ENCODE results near the gene TPBGL.
A peak's percentile ranks its signal among the peaks of the same experiment; 100 is the strongest.

TPBGL gene, protein sequence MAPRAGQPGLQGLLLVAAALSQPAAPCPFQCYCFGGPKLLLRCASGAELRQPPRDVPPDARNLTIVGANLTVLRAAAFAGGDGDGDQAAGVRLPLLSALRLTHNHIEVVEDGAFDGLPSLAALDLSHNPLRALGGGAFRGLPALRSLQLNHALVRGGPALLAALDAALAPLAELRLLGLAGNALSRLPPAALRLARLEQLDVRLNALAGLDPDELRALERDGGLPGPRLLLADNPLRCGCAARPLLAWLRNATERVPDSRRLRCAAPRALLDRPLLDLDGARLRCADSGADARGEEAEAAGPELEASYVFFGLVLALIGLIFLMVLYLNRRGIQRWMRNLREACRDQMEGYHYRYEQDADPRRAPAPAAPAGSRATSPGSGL

DNA sequence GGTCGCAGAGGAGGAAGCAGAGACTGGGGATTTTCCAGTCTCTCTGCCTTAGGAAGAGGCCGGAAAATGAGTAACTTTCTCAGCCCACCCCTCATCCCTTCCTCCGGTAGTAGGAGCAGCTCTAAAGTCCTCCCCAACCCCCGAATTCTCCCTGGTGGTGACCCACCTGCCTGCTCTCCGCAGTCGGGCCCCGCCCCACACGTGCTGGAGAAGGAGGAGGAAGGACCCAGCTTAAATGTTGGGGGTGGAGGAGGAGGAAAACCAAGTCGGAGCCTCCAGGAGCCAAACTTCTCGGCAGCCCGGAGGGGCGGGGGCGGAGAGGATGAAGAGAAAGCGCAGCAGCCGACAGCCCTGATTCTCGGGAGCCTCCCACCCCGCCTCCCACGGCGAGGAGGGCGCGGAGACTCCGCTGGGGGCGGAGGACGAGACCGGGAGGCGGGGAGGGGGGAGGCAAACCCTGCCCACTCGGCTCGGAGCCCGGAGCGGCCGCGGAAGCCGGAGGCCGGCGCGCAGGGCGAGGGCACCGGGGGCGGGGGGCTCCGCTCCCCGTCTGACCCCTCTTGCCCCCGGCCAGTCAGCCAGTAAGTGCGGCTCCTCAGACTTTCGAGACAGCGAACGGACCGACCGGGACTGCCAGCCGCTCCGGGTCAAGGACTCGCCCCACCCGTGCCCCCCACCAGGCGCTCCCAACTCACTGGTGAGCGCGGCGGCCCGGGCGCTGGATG lies at the start of gene TPBGL:
Gene TPBGL (plus strand): TSS at position 464 of the 725 bp plus-strand sequence. CDS start 276 bp downstream, outside the sequence.
- no peak for DNase-seq (ENCODE audit: low read depth)

DNA sequence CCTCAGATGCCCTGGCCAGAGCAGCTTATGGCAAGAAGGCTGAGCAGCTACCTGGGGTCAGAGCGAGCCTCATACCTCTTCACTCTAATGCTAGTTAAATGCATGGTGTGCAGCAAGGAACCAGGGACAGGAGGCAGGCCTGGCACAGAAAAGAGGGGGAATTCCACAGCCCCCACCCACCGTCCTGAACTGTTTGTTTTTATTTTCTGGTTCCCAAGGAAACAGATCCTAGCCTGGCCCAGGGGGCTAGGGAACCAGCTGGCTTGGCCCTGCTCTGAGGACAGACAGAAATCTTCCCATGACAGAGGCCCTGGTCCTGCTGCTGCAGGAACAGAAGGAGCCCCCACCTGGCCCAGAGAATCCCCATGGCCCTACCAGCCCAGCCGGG lies 49.2 kb upstream of the TPBGL start:
- no peak for DNase-seq (ENCODE audit: low read depth)

DNA sequence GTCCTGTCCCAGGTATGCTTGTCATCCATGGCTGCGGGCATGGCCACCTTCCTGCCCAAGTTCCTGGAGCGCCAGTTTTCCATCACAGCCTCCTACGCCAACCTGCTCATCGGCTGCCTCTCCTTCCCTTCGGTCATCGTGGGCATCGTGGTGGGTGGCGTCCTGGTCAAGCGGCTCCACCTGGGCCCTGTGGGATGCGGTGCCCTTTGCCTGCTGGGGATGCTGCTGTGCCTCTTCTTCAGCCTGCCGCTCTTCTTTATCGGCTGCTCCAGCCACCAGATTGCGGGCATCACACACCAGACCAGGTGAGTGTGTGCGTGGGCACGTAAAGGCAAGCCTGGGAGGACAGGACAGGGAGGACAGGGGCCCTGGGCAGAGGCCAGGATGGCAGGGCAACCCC lies 47.3 kb upstream of the TPBGL start:
- no peak for DNase-seq (ENCODE audit: low read depth)

DNA sequence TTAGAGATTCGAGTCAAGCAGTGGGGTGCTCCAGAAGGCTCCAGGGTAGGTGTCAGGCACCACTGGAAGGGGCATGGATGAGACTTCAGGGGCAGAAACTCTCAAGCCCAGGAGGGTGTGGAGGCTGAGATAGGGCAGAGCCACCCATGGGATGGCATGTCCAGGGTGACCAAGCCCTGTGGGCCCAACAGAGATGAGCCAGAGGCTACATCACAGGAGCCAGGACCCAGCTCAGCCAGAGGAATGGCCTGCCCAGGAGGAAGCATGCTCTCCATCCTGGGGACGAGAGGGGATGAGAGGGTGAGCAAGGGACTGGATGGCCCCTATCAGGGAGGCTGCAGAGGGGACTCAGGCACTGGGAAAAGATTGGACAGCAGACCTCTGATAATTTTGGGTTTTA lies 46.9 kb upstream of the TPBGL start:
- DNase-seq (ENCODE audit: low read depth) = no peak

DNA sequence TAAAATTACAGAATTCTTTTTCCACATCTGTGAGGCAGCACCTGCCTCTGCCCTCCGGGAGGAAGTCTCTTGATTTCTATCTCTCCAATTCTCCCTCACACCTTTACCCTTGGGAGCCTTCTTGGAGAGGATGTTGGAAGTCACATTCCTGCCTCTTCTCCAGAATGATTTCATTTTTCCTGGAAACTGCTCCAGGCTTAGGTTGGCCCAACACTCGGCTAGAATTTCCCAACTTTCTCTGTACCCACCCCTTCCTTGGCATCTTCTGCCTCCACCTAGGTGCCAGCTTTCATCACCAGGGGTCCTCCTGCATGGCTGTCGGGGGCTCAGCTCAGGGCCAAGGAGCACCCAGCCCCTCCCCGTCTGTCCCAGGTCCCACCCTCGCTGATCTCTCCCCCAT lies 46.4 kb upstream of the TPBGL start:
- no peak for DNase-seq (ENCODE audit: low read depth)

DNA sequence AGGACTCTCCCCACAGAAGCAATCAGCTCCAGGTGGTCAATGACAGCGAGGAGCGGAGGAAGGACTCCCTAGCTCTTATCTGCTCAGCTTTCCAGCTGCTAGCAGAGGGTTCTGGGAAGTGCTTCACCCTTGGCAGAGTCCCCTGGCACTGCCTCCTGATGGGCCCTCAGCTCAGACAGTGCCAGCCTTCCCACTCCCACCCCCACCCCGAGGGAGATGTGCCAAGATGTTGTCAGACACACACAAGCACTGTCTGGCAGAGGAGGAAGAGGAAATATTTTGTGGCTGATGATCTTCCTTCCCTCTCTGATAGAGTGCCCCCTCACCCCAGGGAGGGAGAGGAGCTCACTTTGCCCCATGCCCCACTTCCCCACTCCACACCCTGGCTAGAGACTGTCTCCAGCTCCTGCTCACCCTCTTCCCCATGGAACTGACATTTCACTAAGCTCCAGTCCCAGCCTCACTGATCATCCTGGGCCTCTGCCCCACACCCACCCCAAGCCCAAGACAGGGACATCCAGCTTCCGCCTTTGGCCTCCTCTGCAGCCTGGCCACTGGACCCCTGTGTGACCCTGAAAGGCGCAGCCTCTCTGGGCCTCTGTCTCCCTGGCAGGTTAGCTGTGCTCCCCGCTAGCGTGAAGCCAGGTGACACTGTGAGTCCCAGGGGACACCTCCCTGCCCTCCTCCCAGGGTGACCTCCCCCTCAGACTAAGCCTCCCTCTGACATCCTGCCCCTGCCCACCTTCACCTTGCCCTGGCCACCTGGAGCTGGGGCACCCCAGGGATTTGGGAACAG lies 45.2 kb upstream of the TPBGL start:
- DNase-seq (ENCODE audit: low read depth) = no peak

DNA sequence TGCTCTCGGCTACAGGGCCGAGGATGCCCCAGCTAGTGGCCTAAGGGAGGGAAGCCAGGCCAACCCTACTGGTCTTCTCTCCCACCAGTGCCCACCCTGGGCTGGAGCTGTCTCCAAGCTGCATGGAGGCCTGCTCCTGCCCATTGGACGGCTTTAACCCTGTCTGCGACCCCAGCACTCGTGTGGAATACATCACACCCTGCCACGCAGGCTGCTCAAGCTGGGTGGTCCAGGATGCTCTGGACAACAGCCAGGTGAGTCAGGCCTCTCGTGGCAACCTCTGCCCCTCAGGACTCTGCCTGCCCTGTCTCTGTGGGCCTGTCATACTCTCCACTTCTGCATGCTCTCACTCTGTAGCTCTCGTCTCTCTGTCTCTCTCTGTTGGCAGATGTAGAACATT lies 44.1 kb upstream of the TPBGL start:
- no peak for DNase-seq (ENCODE audit: low read depth)

DNA sequence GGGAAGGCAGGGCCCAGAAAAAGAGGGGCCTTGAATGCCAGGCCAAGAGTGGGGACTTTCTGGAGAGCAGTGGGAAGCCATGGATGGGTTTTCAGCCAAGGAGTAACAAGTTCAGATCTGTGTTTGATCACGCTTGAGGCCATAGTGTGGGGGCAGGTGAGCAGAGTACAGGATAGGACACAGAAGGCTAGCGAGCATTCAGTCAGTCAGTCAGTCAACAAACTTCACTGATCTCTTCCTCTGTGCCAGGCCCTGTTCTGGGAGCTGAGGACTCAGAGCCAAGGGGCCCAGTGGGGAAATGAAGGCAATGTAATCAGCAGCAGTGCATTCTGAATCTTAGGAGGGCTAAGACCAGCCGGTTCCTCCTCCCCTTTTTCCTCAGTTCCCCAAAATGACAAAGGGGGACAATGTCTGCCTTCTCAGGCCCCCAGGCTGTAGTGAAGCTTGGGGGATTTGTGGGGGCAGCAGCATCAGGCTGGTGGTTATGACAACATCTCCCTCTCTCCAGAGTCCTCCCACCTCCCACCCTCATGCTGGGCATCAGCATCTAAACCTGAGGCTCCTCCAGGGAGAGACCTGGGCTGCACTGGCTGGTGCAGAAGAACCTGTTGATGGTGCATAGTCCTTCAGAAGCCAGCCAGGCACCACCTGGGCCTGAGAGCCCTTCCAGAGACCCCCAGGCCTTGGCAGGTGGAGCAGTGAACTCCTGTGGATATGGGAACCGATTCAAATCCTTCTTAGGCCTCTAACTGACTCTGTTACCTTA lies 42.9 kb upstream of the TPBGL start:
- no peak for DNase-seq (ENCODE audit: low read depth)

DNA sequence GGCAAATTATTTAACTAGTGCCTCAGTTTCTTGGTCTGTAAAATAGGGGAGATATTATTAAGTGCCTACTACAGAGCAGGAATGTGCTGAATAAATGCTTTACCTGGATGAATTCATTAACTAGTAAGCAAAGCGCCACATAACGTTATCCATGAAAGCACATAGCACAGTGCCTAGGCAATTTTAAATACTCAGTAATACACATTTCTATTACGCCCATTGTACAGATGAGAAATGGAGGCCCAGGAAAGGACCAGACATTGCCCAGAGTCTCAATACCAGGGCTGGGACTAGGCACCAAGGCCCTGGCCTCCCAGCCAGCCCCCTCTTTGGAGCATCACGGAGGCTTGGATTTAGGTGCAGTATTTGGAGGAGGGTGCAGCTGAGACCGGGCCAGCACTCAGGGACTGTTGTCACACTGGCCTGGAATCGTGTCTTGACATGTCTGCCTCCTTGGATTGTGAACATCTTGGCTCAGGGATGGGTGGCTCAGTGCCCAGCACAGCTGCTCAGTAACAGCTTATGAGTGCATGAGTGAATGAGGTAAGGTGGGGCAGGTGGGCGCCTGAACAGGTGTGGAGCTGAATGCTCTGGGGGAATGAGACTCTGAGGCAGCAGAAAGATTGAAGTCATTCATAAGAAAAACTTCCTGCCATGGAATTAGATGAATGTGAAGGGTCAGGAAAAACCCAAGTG lies 42.1 kb upstream of the TPBGL start:
- no peak for DNase-seq (ENCODE audit: low read depth)

DNA sequence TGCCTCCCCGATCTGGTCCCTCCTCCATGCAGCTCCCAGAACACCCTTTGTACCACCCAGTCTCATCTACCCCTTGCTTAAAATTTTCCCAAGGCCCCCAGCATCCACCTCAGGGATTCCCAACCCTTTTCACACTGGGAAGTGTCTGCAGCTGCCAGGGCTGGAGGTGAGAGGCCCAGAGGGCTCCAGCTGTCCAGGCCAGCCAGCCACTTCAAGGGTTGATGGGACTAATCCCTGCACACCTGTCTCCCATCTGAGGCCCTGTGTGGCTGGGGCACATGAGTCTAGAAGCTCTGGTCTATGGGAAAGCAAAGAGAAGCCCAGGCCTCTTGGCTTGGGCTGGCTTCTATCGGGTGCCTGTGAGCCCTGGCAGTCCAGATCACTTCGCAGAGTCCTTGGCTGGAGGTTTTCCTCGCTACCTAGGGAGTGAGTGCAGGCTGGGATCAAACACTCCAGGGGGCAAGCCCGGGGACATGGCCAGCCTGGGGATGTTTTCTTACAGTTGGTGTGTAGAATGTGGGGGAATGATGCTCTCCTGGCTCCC lies 41.1 kb upstream of the TPBGL start:
- DNase-seq (ENCODE audit: low read depth) = no peak

DNA sequence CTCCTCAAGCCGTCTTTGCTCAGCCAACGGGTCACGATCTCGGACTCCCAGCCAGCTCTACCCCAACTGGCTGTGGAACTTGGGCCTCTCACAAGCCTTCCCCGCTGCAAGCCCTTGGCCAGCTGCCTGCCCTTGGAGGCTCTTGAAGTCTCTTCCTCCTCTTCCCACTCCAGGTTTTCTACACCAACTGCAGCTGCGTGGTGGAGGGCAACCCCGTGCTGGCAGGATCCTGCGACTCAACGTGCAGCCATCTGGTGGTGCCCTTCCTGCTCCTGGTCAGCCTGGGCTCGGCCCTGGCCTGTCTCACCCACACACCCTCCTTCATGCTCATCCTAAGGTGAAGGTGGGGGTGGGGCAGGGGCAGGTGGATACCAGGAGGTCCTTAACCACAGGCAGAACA lies 40.5 kb upstream of the TPBGL start:
- no peak for DNase-seq (ENCODE audit: low read depth)

DNA sequence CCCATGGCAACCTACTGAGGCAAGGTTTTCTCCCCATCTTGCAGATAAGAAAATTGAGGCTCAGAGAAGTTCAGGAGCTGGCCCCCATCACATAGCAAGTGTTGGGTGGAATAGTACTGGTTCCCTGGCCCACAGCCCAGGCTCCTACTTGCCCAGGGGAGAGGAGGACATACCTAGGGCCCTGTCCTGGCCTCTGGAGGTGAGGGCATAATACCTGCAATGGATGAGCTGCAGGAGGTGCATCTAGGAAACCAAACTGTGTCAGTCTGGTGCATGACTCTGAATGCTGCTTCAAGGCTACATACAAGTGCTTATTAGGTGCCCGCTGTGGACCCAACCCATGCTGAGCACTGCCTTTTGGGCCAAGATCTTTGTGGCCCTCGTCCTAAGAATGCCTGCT lies 40.0 kb upstream of the TPBGL start:
- DNase-seq (ENCODE audit: low read depth) = no peak

DNA sequence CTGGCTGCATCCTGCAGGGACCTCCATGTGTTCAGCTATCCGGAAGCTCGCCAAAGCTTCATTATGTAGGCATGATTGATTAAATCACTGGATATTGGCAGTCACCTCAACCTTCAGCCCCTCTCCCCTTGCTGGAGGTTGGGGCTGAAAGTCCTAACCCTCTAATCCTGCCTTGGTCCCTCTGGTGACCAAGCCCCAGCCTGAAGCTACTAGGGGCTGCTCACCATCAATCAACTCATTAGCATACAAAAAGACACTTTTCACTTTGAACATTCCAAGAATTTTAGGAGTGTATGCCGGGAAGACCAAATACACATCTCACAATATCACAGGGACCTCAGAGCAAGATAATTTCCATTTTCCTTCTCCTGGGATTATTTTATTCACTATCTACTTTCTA lies 38.8 kb upstream of the TPBGL start:
- no peak for DNase-seq (ENCODE audit: low read depth)

DNA sequence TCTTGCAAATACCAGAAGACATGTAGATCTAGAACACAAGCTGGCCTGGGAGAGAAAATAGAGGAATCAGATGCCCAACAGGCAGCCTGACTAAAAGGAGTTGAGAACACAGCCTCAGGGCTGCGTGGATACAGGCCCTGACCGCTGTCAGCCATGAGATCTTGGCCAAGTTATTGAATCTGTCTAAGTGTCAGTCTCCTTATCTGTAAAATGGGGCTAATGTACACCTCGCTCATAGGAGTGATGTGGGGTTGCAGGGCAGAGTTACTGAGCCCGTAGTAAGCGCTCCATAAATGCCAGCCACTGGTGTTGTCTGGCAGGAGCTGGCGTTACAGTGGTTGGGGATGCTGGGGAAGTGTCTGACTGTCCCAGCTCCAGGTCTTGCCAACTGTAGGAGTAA lies 38.4 kb upstream of the TPBGL start:
- no peak for DNase-seq (ENCODE audit: low read depth)

DNA sequence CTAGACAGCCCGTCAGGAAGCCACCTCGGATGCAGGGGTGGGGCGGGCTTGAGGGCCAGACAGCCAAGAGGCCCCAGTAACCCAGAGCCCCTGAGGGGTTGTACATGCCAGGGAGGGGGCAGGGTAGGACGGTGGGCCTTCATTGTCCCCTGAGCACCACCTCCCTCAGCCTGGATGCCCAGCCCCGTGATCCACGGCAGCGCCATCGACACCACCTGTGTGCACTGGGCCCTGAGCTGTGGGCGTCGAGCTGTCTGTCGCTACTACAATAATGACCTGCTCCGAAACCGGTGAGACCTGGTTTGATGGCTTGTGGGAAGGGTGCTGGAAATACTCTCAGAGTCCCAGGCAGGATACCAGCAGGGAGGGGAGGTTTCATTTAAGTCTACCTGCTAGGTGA lies 37.4 kb upstream of the TPBGL start:
- DNase-seq (ENCODE audit: low read depth) = no peak

DNA sequence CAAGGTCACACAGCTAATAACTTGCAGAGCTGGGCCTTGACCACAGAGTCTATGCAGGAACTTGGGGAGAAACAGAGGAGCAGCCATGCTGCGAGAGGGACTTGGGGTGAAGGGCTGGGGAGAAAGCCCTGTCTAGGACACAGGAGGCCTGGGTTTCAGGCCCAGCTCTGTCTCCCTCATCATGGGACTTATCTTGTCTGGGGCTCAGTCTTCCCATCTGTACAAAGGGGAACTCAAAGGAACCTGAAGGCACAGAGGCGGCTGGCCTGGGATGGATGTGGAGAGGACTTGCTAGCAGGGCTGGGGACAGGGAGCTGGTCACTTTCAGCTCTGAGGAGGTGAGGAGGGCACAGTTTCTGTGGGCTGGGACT lies 36.9 kb upstream of the TPBGL start:
- no peak for DNase-seq (ENCODE audit: low read depth)

DNA sequence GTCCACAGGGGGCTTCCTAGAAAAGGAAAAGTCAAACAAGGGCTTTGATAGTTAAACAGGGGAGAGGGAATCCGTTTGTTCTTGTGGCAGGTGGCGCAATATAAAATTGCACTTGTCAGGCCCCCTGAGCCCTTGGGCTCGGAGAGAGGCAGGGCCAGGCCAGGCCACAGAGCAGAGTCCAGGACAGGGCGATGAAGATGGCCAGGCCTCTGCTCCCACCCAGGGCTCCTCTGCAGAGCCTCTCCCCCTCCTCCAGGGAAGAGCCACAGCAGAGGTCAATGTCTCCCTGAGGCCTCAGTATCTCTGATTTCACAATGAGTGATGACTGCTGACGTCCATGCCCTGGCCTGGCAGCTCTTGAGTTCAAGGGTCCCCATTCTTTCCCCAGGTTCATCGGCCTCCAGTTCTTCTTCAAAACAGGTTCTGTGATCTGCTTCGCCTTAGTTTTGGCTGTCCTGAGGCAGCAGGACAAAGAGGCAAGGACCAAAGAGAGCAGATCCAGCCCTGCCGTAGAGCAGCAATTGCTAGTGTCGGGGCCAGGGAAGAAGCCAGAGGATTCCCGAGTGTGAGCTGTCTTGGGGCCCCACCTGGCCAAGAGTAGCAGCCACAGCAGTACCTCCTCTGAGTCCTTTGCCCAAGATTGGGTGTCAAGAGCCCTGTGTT lies 36.4 kb upstream of the TPBGL start:
- DNase-seq (ENCODE audit: low read depth) = no peak

DNA sequence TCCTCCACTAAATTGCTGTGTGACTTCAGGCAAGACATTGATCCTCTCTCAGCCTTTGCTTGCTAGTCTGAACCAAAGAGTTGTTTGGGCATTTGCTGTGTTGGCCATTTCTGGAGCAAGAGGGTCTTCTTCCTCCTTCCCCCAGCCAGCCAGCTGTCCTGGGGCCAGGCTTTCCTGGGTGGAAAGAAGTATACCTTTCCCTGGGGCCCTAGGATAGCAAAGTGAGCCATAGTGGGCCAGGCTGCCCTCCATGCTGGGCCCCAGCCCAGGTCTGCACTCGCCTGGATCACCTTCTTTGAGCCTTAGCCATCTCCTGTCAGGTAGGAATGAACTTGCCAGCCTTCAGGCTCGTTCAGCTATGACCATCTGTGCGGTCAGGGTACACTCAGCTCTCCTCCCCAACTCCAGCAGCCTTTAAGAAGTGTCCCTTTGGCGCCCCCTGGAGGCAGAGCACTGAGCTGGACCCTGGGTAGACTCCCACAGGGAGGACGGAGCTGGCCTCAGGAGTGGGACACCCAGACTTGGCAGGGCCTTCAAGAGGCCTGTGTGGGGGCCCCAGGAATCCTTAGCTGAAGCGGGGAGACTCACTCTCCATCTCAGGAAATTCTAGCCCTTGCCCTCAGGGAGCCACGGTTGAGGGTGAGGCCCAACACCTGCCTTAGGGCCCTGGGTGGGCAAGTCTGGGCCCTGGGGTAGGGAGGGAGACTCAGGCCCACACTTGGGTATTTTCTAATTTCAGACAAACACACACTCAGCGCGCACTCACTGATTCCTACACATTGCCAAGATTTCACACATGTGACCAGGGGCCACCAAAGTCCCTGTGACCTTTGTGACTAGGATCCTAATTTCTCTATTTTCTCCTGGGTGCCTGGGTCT lies 35.6 kb upstream of the TPBGL start:
- DNase-seq (ENCODE audit: low read depth) = peak; percentile 54

DNA sequence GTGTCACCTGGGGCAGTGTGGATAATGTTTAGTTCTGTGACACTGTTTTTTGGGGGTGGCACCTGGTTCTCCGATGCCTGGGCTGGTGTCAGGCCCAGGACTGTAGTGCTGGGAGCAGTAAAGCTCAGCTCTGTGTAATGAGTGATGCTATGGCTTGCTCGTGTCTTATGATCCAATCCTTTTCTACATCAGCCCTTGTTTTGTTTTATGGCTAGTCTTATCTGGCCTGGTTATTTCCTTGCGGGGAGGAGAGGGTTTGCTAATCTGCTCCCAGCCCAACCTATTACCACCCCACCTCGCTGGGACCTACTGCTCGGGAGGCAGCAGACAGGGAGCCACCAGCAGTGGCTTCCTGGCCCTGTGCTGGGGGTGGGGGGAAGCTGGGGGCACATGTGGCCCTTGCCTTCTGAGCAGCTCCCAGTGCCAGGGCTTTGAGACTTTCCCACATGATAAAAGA lies 35.0 kb upstream of the TPBGL start:
- DNase-seq (ENCODE audit: low read depth) = no peak

DNA sequence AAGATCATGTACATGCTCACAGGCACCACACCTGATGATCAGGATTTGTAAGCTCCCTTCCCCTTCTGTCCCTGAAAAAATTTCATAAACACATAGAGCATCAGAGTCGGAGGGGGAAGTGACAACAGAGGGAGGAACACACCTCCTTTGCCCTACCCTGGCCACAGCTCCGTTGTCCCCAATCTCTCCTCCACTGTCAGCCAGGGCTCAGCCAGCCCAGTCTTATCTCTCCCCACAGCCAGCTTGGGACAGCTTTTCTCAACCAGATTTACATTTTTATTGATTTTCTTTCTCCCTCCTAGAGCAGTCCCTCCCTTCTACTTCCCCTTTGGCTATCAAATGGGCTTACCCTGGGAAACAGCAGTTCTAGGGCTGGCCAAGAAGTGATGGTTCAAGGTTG lies 32.1 kb upstream of the TPBGL start:
- no peak for DNase-seq (ENCODE audit: low read depth)

All from GM04504 (cell line).